PC-9 (cell line): ENCODE measurements around the gene BICC1. TPM values are rescaled to one million over a fixed set of nuclear protein-coding genes. Genes with fewer than 3 reads are reported as not detected.

ENCODE experiments used
- BruUV-seq: library from RNA; stranded (reverse); fragments of 400-500 nt; replicated peaks from 2 replicates; lab custom pipeline; 2021; lab: Mats Ljungman, UMichigan
- CTCF ChIA-PET: fragments of 300-600 bp; sonication (Branson Sonifier 250); formaldehyde crosslinking; loops from one replicate; lab custom pipeline; 2022; ENCODE audit warnings: antibody characterized with exemption; lab: Charles Lee
- POLR2A ChIA-PET: fragments of 300-600 bp; sonication (Branson Sonifier 250); formaldehyde crosslinking; loops from one replicate; lab custom pipeline; 2022; ENCODE audit warnings: antibody characterized with exemption; ENCODE audit not compliant: unreplicated experiment; lab: Charles Lee
- DNase-seq, 2 experiments: peaks; one replicate each; pipeline versions ENCODE4 v3.0.0 to v3.0.0-alpha.2; 2015 to 2022; ENCODE audit warnings: mixed read lengths in 1 of 2
- H2AFZ ChIP-seq: fragments of 200-600 bp; sonication (generic); 2 replicates; pipeline ENCODE4 v1.8.1; 2017; ENCODE audit warnings: antibody characterized with exemption
- H3F3A ChIP-seq: fragments of 200-600 bp; sonication (generic); 2 replicates; pipeline ENCODE4 v1.8.1; 2017; ENCODE audit warnings: antibody characterized with exemption, mild to moderate bottlenecking, low read depth; ENCODE audit not compliant: insufficient read depth
- H3K27ac ChIP-seq: fragments of 200-600 bp; sonication (generic); 2 replicates; pipeline ENCODE4 v1.6.1; 2016; ENCODE audit warnings: mixed run types
- H3K27me3 ChIP-seq: fragments of 200-600 bp; sonication (generic); 2 replicates; pipeline ENCODE4 v1.6.1; 2016; ENCODE audit warnings: low read depth, mixed run types; ENCODE audit not compliant: insufficient read depth
- H3K36me3 ChIP-seq: fragments of 200-600 bp; sonication (generic); 2 replicates; pipeline ENCODE4 v1.6.1; 2016; ENCODE audit warnings: low read depth, mixed run types
- H3K4me1 ChIP-seq: fragments of 200-600 bp; sonication (generic); replicated peaks from 2 replicates; pipeline ENCODE4 v1.6.1; 2016; ENCODE audit warnings: mixed run types; ENCODE audit not compliant: insufficient read depth
- H3K4me2 ChIP-seq: fragments of 200-600 bp; sonication (generic); 2 replicates; pipeline ENCODE4 v1.6.1; 2017; ENCODE audit warnings: mixed run types
- H3K4me3 ChIP-seq: fragments of 200-600 bp; sonication (generic); 2 replicates; pipeline ENCODE4 v1.6.1; 2016; ENCODE audit warnings: mixed run types
- H3K79me2 ChIP-seq: fragments of 200-600 bp; sonication (generic); 2 replicates; pipeline ENCODE4 v1.6.1; 2017; ENCODE audit warnings: low read depth, mixed run types
- H3K9me2 ChIP-seq: fragments of 200-600 bp; sonication (generic); 2 replicates; pipeline ENCODE4 v1.8.1; 2017; ENCODE audit warnings: mild to moderate bottlenecking; ENCODE audit not compliant: insufficient read depth
- H3K9me3 ChIP-seq: fragments of 200-600 bp; sonication (generic); 2 replicates; pipeline ENCODE4 v1.8.1; 2016; ENCODE audit warnings: low read depth; ENCODE audit not compliant: insufficient read depth
- H4K20me1 ChIP-seq: fragments of 200-600 bp; sonication (generic); 2 replicates; pipeline ENCODE4 v1.8.1; 2017; ENCODE audit not compliant: insufficient read depth
- EZH2 ChIP-seq: fragments of 200-600 bp; sonication (generic); IDR thresholded peaks from 2 replicates; pipeline ENCODE4 v1.8.0; 2017; ENCODE audit warnings: antibody characterized with exemption, low read depth
- intact Hi-C: fragments of 100-400 bp; cut with micrococcal nuclease; formaldehyde crosslinking; loops from one replicate; pipeline ENCODE4 v1.10.0; 2022; ENCODE audit not compliant: unreplicated experiment
- total RNA-seq: library from RNA; stranded (reverse); gene quantifications from 2 replicates; pipeline ENCODE4 v1.2.3, GENCODE V29; 2021
- TF ChIP-seq, protein P1 (sequence below): fragments of 200-600 bp; sonication (generic); conservative IDR thresholded peaks from 2 replicates; pipeline ENCODE4 v1.6.1; 2017; ENCODE audit warnings: mixed run types, antibody characterized with exemption, mild to moderate bottlenecking, moderate library complexity

BICC1 gene
- total RNA-seq, 1 experiment from 2014 or later, result not detected

DNA sequence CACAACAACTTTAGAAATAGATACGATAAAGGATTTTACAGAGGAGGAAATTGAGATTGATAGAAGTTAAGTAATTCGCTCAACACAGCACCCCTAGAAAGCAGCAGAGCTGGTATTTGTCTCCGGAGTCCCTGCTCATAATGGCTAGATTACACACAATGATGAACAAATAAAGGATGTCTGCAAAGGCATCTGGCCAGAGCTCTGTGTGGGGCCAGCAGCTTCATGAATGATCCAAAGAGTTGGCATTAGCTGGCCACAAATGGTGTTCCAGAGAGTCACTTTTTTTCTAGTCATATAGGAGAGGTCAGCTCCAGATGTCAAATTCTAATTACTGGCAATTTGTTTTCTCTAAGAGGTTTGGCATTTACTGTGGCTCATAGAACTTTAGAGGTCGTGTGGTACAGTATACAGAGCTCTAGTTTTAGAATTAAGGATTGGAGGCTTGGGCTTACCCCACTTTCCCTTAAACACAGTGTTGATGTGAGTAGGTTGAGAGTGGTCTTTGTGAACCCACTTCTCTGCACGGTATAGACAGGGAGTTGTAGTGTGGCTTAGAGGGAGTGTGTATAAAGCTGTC, 186.2 kb downstream of the BICC1 start:
- no peaks in the 10 kb centered on the region for H3K36me3 ChIP-seq
- no peak overlapping the region for H3K4me3 ChIP-seq
- CTCF ChIA-PET, result no interaction called here
- POLR2A ChIA-PET, result no interaction called here
- H2AFZ ChIP-seq, result no peak overlapping the region
- H3K4me1 ChIP-seq, result no peaks in the 10 kb centered on the region
- TF ChIP-seq EZH2, result no peak
- TF ChIP-seq, protein P1, sequence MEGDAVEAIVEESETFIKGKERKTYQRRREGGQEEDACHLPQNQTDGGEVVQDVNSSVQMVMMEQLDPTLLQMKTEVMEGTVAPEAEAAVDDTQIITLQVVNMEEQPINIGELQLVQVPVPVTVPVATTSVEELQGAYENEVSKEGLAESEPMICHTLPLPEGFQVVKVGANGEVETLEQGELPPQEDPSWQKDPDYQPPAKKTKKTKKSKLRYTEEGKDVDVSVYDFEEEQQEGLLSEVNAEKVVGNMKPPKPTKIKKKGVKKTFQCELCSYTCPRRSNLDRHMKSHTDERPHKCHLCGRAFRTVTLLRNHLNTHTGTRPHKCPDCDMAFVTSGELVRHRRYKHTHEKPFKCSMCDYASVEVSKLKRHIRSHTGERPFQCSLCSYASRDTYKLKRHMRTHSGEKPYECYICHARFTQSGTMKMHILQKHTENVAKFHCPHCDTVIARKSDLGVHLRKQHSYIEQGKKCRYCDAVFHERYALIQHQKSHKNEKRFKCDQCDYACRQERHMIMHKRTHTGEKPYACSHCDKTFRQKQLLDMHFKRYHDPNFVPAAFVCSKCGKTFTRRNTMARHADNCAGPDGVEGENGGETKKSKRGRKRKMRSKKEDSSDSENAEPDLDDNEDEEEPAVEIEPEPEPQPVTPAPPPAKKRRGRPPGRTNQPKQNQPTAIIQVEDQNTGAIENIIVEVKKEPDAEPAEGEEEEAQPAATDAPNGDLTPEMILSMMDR, result no peak
- BruUV-seq, result no TSS peak
- intact Hi-C loops, result no loop called here
- no peaks in the 10 kb centered on the region for H4K20me1 ChIP-seq
- H3K27me3 ChIP-seq, result peaks cover 19% of the 10 kb centered on the region; the same call in 1 of the 2 replicates
- H3K4me2 ChIP-seq, result no peak overlapping the region
- H3F3A ChIP-seq, result no peaks in the 10 kb centered on the region
- DNase-seq, result no peak
- no peaks in the 10 kb centered on the region for H3K79me2 ChIP-seq
- no peak overlapping the region for H3K27ac ChIP-seq
- H3K9me3 ChIP-seq, result no peaks in the 10 kb centered on the region
- H3K9me2 ChIP-seq, result no peaks in the 10 kb centered on the region

GRCh38 chr10:58700591-58700990, 187.9 kb downstream of the BICC1 start:
- intact Hi-C loops, result no loop called here

DNA sequence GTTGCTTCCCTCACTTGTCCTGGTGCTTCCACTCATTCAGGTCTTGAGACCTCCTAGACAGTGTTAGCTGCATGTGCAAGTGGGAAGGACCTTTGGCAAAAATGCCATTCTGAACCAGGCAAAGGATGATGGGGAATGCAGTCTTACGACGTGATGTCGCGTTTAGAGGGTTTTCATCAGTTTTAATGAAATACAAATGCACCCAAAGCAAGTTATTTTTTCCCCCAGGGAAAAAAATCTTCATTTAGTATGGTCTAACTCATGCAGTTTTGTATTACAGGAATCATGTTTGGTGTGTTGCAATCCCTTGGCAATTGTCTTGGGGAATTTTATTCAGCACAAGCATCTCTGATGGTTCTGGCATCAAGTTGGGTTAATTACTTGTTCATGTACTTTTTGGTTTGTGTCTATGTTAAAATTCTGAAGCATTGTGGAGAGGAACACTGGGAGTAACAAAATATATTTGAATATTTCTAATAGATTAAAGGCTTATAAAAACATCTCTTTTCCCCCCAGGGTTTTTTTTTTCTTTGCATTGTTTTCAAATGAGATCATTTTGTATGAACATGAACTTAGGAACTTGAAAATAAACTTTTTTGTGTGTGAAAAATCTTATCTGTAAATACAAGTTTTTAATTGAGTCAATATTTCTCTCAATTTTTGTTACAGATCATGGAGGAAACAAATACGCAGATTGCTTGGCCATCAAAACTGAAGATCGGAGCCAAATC, 188.9 kb downstream of the BICC1 start:
- H3K79me2 ChIP-seq, result no peaks in the 10 kb centered on the region
- no peaks in the 10 kb centered on the region for H3K4me1 ChIP-seq
- intact Hi-C loops, result no loop called here
- no peaks in the 10 kb centered on the region for H3K27me3 ChIP-seq
- no peaks in the 10 kb centered on the region for H3F3A ChIP-seq
- H3K27ac ChIP-seq, result no peak overlapping the region
- ChIA-PET CTCF (no interaction called here), POLR2A (no interaction called here)
- H3K9me3 ChIP-seq, result 0 out of 2 replicates have a peak, but pooled peaks cover 3% of the 10 kb centered on the region
- no peaks in the 10 kb centered on the region for H4K20me1 ChIP-seq
- no peak overlapping the region for H3K4me2 ChIP-seq
- no peak for TF ChIP-seq EZH2
- TF ChIP-seq, protein P1, result no peak
- DNase-seq, result no peak
- no peaks in the 10 kb centered on the region for H3K36me3 ChIP-seq
- H3K9me2 ChIP-seq, result no peaks in the 10 kb centered on the region
- no peak overlapping the region for H3K4me3 ChIP-seq
- BruUV-seq, result no TSS peak
- H2AFZ ChIP-seq, result no peak overlapping the region

More at GRCh38 chr10:58700591-58700990, 187.9 kb downstream of the BICC1 start:
- no peaks in the 10 kb centered on the region for H3F3A ChIP-seq
- CTCF ChIA-PET, result no interaction called here
- no TSS peak for BruUV-seq
- H3K27me3 ChIP-seq, result peaks cover 2% of the 10 kb centered on the region; the same call in 1 of the 2 replicates
- no peak overlapping the region for H2AFZ ChIP-seq
- POLR2A ChIA-PET, result no interaction called here
- H3K27ac ChIP-seq, result no peak overlapping the region
- no peaks in the 10 kb centered on the region for H4K20me1 ChIP-seq
- H3K9me2 ChIP-seq, result no peaks in the 10 kb centered on the region
- H3K36me3 ChIP-seq, result no peaks in the 10 kb centered on the region
- H3K4me2 ChIP-seq, result no peak overlapping the region
- H3K9me3 ChIP-seq, result 0 out of 2 replicates have a peak, but pooled peaks cover 3% of the 10 kb centered on the region
- DNase-seq, result no peak
- H3K4me3 ChIP-seq, result no peak overlapping the region
- no peaks in the 10 kb centered on the region for H3K4me1 ChIP-seq
- TF ChIP-seq, protein P1, result no peak
- no peak for TF ChIP-seq EZH2
- no peaks in the 10 kb centered on the region for H3K79me2 ChIP-seq
